ENCODE results near the gene KLRB1.
"Not testable (repeated sequence)": the region's sequence is repeated elsewhere in the genome, so short reads cannot be mapped to it uniquely, and the experiment has no call there.

- TF ChIP-seq CTCF, POLR2A (IDR thresholded peaks at IDR 0.05): not testable (repeated sequence)
Observed at GRCh38 chr12:9644985-9645551, 37.4 kb upstream of the KLRB1 start.

Data from testis (tissue), 2 donors.